ENCODE data around the gene RUSF1. TPM values are rescaled to one million over a fixed set of nuclear protein-coding genes. Genes with fewer than 3 reads are reported as not detected.
"Not testable (repeated sequence)": the region's sequence is repeated elsewhere in the genome, so short reads cannot be mapped to it uniquely, and the experiment has no call there.

The RUSF1 gene
- total RNA-seq (ENCODE audit: unreplicated experiment), result 48.7 TPM
- long read RNA-seq, partial matches to known transcripts, result 1 of 6 reads
- long read RNA-seq, other reads (novel, unspliced or antisense), result 2 of 6 reads

- peak; percentile 93 for DNase-seq
- H3K4me1 Mint-ChIP-seq (ENCODE audit: low read depth, unreplicated experiment), result peaks cover 11% of the 10 kb centered on the region
- peaks cover 5% of the 10 kb centered on the region for H3K27me3 Mint-ChIP-seq (ENCODE audit: unreplicated experiment)
- no peak for TF ChIP-seq CTCF (IDR thresholded peaks at IDR 0.05; ENCODE audit: partially characterized antibody, unreplicated experiment)
- H3K4me3 Mint-ChIP-seq (ENCODE audit: unreplicated experiment), result peak within 1 kb of the TSS; percentile 94
- H3K27ac Mint-ChIP-seq (ENCODE audit: unreplicated experiment), result peak within 1 kb of the TSS; percentile 85
- peaks cover 3% of the 10 kb centered on the region for H3K9me3 Mint-ChIP-seq (ENCODE audit: unreplicated experiment)
- no peaks in the 10 kb centered on the region for H3K36me3 Mint-ChIP-seq (ENCODE audit: unreplicated experiment)
These were observed at the start of gene RUSF1 for GRCh38 chr16:31507929-31508705. Gene RUSF1 (minus strand): TSS chr16:31508391. CDS start chr16:31508373, 18 bp downstream.

GRCh38 chr16:31542763-31543162 is 34.6 kb upstream of the RUSF1 start:
- Mint-ChIP-seq H3K27ac (ENCODE audit: unreplicated experiment) (no peak overlapping the region), H3K4me3 (ENCODE audit: unreplicated experiment) (no peak overlapping the region), H3K27me3 (ENCODE audit: unreplicated experiment) (peaks cover 5% of the 10 kb centered on the region), H3K9me3 (ENCODE audit: unreplicated experiment) (peaks cover 5% of the 10 kb centered on the region), H3K36me3 (ENCODE audit: unreplicated experiment) (peaks cover 15% of the 10 kb centered on the region), H3K4me1 (ENCODE audit: low read depth, unreplicated experiment) (no peaks in the 10 kb centered on the region)
- no peak for TF ChIP-seq CTCF (IDR thresholded peaks at IDR 0.05; ENCODE audit: partially characterized antibody, unreplicated experiment)
- no peak for DNase-seq

GRCh38 chr16:31539762-31540161 is 31.6 kb upstream of the RUSF1 start:
- not testable (repeated sequence) for H3K27ac Mint-ChIP-seq (ENCODE audit: unreplicated experiment); H3K27me3 Mint-ChIP-seq (ENCODE audit: unreplicated experiment); H3K4me1 Mint-ChIP-seq (ENCODE audit: low read depth, unreplicated experiment); H3K4me3 Mint-ChIP-seq (ENCODE audit: unreplicated experiment); DNase-seq; H3K9me3 Mint-ChIP-seq (ENCODE audit: unreplicated experiment)
- H3K36me3 Mint-ChIP-seq (ENCODE audit: unreplicated experiment), result peaks cover 12% of the 10 kb centered on the region

GRCh38 chr16:31538243-31538598 is 30.0 kb upstream of the RUSF1 start:
- H3K4me1 Mint-ChIP-seq (ENCODE audit: low read depth, unreplicated experiment); H3K4me3 Mint-ChIP-seq (ENCODE audit: unreplicated experiment); DNase-seq; H3K27ac Mint-ChIP-seq (ENCODE audit: unreplicated experiment); H3K36me3 Mint-ChIP-seq (ENCODE audit: unreplicated experiment); H3K9me3 Mint-ChIP-seq (ENCODE audit: unreplicated experiment); H3K27me3 Mint-ChIP-seq (ENCODE audit: unreplicated experiment): not testable (repeated sequence)

- DNase-seq, result peak; percentile 25
These were observed 29.4 kb upstream of the RUSF1 start for GRCh38 chr16:31537362-31538242.

More at GRCh38 chr16:31537362-31538242, 29.4 kb upstream of the RUSF1 start:
- Mint-ChIP-seq H3K4me1 (ENCODE audit: low read depth, unreplicated experiment) (no peaks in the 10 kb centered on the region), H3K4me3 (ENCODE audit: unreplicated experiment) (peak overlapping the region; percentile 65), H3K27ac (ENCODE audit: unreplicated experiment) (no peak overlapping the region), H3K36me3 (ENCODE audit: unreplicated experiment) (peaks cover 9% of the 10 kb centered on the region), H3K27me3 (ENCODE audit: unreplicated experiment) (peaks cover 10% of the 10 kb centered on the region), H3K9me3 (ENCODE audit: unreplicated experiment) (peaks cover 5% of the 10 kb centered on the region)
- TF ChIP-seq CTCF (IDR thresholded peaks at IDR 0.05; ENCODE audit: partially characterized antibody, unreplicated experiment), result no peak
